ENCODE results near the gene MBOAT1.

Gene MBOAT1

DNA sequence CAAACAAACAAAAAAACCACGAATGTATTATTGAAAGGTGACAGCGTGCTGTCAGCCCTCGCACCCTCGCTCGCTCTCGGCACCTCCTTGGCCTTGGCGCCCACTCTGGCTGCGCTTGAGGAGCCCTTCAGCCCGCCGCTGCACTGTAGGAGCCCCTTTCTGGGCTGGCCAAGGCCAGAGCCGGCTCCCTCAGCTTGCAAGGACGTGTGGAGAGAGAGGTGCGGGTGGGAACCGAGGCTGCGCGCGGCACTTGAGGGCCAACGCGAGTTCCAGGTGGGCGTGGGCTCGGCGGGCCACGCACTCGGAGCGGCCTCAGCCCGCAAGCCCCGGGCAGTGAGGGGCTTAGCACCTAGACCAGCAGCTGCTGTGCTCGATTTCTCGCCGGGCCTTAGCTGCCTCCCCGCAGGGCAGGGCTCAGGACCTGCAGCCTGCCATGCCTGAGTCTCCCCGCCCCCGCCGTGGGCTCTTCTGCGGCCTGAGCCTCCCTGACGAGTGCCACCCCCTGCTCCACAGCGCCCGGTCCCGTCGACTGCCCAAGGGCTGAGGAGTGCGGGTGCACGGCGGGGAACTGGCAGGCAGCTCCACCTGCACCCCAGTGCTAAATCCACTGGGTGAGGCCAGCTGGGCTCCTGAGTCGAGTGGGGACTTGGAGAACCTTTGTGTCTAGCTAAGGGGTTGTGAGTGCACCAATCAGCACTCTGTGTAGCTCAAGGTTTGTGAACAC is 20.9 kb upstream of the MBOAT1 start:
- no peak for ATAC-seq

DNA sequence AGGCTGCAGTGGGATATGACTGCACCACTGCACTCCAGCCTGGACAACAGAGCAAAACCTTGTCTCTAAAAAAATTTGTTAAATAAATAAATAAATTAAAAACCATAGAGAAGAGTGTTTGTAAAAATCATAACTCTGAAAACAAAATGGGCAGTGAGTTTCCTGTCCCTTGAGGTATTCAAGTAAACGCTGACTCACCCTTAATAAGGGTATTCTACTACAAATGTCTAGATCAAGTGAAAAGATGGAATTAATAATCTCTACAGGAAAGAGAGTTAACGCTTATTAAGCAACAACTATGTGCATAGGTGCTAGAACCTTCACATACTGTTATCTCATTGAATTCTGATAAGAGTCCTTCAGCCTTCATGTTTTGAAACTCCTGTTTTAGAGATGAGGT is 19.9 kb upstream of the MBOAT1 start:
- no peak for ATAC-seq

DNA sequence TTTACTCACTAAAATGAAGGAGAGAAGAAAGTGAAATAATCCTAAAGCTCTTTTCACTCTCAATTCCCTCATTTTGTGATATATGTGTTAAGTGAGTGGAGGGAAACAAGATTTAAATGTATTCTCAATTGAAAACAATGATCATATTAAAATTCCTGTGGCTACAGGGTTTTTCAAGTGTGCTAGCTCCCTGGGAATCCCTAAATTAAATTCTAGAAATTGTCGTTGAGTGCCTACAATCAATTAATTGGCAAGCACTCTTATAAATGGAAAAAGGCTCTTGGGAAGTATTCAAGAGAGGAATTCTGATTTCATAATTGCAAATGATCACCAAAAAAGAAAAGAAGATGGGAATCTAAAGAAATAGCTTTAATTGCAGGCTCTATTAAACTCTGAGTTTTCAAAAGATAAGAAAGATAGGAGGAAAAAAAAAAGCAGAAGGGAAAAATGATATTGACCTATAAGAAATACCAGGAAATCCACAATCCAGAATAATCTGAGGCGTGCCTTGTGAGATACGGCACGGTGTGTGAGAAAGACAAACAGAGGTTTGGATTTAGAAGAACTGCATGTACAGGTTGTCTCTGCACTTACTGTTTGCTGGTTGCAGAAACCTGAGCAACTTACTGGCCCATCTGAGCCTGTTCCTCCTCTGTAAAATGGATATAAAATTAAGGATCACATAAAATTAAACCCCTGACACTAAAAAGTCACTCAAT is 18.3 kb upstream of the MBOAT1 start:
- ATAC-seq = no peak

DNA sequence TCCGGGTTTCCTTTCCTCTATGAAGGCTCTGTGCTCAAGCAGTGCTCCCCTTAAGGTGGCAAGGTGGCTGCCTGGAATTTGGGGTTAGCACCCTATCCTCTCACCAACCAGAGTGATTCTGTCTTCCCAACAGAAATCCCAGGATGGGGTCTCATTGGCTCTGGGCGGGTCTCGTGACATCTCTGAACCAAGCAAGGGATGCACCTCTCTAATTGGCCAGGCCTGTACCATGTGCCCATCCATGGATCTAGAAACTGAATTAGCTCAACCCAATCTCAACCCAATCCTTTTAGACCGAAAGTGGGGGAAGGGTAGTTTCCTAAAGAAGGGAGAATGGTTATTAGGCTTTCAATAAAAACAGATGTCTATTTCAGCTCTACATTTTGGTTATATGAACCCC is 17.6 kb upstream of the MBOAT1 start:
- no peak for ATAC-seq

DNA sequence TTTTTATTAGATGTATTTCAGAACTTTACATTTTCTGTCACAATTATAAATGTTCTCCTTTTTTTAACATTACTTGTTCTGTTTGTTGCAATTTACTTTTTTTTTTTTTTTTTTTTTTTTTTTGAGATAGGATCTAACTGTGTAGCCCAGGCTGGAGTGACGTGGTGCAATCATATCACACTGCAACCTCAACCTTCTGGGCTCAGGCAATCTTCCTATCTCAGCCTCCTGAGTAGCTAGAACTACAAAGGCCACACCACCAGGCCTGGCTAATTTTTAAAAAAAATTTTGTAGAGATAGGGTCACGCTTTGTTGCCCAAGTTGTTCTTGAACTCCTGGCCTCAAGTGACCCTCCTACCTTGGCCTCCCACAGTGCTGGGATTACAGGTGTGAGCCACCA is 15.1 kb upstream of the MBOAT1 start:
- no peak for ATAC-seq

DNA sequence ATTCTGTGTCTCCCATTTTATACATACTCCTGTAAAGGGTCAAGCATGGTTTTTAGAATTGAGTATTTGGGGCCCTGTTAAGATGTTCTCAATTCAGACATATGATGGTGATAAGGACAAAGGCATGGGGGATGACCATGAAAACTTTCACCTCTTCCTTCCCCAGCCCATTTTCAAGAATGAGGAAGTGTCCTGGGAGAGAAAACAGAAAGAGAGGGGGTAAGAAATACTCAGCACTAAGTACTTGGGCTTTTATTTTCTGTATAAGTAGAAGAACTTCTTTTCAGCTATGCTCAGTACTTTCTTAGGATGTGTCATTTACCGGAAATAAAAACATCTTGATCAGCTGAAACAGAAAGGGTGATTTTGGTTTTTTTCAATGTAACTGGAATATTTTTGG is 10.9 kb upstream of the MBOAT1 start:
- no peak for ATAC-seq

DNA sequence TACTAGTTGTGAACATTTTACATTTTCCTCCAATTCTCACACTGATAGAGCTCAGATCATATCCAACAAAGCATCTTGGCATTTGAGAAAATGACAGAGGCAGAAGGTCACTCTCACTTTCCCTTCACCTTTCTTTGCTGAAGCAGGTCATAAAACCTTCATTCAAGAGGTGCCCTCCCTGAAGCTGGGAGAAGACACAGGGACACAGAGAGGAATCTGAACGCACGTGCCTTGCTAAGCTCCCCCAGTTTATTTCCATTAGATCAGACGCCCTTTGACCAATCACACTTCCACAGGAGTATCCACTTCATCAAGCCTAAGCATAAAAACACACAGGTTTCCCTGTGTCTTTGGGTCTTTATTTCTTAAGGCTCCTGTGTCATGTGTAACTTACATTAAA is 9.2 kb upstream of the MBOAT1 start:
- ATAC-seq = no peak

DNA sequence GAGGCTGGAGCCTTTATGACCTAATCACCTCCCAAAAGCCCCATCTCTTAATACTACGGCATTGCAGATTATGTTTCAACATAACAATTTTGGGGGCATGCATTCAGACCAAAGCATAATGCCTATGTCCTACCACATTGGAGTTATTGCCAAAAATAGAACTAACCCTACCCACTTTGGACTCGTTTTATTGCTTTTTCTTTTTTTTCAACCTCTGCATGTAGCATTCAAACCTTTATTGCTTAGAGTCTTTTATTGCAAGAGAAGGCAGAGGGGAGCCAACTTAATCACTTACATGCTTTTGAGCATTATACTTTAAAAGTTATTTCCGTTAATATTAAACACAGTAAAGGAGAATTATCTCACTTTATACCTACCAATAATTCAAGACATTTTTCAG is 8.1 kb upstream of the MBOAT1 start:
- ATAC-seq = no peak

DNA sequence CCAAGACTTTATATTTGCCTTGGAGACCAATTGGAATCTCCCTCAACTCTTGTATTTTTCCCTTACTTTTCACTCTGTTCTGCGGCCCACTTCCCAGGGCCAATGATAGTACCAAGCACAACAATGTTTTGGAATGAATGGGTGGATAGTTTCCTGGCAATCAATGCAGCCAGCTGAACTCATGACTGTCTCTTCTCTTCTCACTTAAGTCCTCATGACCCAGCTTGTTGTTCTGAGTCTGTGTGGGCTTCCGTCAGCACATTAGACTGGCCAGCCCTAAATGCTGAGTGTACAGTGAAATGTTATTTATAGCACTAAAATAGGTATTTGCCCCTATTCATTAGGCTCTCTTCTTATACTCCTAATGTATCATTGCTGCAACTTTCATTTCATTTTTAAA is 5.6 kb upstream of the MBOAT1 start:
- ATAC-seq = no peak

DNA sequence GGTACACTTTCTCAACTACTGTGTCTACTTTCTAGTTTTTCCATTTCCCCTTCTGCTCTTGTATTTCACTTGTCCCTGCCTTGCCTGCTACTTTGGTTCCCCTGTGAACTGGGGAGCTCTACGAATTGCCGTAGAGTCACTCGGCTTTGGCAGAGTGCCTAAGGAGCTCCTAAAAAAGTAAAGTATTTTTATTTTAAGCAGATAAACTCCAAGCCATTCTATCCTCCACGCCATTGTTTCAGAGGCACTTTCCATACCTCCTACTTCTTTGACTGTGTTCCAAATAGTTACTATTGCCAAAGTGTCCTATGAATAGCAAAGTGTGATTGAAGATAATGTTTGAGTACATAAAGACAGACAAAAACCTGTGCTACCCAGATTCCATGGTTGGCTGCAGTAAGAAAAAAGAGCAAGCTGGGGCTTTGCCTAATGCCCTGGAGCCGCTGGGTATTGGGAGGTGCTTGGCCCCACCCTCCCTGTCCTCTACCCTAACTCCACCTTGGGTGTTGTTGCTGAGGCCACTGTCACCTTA is 5.1 kb upstream of the MBOAT1 start:
- ATAC-seq = no peak

DNA sequence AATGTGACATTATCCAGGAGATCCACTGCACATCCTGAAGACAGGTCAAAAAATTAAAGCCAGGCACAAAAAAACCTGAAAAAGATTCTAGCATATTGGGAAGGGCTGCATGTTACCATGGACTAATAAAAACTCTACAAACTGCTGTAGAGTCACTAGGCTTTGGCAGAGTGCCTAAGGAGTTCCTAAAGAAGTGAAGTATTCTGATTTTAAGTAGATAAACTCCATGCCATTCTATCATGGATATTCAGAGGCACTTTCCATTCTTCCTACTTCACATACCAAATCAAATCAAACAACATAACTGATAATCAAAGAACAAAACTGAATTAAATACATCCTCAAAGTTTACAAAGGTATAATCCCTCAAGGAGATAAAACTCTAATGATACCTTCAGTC is 3.0 kb upstream of the MBOAT1 start:
- no peak for ATAC-seq

DNA sequence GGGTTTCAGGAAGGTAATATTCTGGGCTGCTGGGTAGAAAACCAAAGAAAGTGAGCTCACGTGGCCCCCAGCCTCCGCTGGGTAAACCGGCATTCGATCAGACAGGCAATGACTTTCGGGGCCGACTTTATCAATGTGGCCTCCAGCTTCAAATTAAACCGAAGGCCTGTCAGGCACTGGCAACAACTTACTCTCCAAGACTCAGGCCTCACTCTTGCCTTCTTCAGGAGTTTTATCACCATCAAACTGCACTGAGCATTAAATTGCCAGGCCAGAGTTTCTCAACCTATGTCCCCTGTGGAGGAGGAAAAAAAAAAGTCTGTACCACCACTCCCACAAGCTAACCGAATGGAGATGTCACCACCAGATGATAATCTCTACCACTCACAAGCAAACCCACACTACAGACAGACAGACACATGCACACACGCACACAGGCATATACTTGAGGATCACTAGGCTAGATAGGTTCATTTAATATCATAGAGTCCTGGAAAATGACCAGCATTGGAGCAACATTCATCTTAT is 1.1 kb upstream of the MBOAT1 start:
- no peak for ATAC-seq

DNA sequence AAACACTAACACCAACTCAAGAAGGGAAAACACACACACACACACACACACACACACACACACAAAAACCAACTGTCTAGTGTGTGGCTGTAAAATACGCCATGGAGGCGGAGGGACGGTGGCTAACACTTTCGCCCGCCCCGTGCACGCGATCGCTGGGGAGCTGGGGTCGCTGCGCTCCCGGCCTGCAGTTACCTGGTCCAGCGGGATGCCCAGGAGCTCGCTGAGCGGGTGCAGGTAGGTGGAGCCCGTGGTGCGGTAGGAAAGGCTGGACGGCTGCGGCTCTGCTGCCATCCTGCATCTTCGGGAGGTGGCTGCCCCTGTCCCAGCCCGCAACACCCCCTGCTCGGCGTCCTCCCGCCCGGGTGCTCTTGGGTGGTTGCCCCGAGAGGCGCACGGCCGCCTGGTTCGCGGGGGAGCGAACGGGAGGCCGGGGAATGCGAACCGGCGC is 303 bp downstream of the MBOAT1 start:
- peak; percentile 22 to 23 for ATAC-seq

DNA sequence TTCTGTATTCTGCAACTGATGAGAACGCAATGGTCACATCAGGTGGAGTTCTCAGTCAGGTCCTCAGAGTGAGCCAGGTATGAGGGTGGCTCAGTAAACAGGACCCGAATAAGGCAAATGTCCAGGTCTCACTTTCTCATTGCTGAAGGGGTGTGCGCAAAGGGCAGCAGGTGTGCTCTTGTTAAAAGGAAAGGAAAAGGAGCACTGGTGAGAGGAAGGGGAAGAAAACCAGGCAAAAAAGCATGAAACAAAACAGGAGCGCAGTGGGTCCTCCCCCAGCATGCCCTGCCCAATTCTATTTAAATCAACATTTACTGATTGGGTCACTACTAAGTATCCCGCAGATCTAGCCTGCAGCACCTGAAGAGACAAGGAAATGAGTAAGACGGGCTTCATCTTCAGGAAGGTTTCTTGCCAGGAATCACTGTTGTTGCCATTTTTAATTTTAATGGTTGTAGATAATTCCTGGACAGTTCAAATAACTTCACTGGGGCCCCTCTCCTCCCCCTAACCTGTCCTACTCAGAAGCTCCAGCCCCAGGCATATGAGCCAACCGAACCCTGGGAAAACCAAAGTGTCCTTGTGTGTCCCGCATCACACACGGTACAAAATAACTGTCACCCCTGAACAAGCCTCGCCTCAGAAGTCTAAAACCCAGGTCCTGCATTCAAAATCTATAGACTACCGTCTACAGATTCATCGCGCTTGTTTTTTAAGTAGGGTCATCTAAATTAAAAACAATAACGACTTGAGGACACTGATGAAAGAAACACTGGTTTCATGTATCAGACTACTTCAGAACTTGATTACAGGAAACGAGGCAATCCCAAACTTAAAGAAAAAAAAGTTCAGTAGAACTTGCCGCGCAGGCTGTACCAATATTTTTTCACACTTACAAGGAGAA is 980 bp downstream of the MBOAT1 start:
- ATAC-seq = no peak

DNA sequence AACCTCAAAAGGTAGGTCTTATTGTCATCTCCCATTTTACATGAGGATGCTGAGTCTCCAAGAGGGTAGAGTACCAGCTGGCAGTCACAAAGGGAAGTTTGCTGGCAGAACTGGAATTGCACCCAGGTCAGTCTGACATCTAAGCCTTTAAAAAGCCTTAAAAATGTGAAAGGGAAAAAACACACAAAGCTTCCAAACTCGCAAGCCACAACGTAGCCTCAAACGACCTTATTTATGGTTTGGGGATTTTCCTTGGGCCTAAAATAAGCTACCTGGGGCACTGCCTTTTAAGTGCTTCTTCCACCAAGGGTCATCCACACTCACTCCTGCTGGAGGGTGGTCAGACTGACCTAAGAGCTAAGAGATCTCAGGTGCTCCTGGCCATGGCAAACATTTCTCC is 2.1 kb downstream of the MBOAT1 start:
- no peak for ATAC-seq

DNA sequence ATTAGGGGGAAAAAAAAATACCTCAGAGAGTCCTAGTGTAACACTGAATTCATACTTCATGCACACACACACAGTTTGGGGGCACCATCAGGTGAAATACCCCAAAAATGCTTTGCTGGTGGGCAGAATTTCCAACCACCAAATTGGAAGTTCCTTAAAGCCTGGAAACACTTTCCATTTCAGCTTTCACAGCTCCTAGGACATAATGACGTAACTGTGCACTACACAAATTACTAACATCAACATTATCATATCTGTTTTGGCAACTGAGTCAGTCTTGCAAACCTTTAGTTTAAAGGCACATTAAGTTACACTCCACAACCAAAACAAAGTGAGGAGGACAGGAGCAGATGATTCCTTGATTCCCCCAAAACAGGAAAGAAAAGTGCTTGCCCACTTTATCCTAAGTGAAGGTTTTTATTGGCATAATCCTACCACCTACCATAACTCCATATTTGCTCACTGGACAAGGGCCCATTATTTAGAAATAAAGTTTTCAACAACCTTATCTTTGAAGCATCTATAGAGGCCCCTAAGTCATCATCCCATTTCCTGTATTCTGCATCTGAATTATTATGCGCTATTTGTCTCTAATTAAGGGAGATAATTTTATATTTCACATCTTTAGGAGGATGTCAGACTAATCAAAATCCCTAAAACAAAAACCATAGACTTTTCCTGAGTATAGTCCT is 3.4 kb downstream of the MBOAT1 start:
- ATAC-seq = no peak

DNA sequence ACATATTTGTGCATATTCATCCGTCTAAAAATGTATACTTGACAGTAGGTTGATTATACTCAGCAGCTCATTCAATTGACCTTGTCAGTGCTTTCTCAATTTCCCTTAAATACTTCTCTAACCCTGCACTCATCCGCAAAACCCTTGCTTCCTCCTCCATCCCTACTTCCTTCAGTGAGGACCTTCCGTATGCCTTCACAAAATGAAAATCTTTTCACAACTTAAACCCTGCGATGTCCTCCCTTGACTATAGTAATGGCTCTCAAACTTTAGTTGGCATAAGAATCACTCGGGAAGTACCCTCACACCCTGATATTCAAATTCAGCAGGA is 5.2 kb downstream of the MBOAT1 start:
- ATAC-seq = no peak

DNA sequence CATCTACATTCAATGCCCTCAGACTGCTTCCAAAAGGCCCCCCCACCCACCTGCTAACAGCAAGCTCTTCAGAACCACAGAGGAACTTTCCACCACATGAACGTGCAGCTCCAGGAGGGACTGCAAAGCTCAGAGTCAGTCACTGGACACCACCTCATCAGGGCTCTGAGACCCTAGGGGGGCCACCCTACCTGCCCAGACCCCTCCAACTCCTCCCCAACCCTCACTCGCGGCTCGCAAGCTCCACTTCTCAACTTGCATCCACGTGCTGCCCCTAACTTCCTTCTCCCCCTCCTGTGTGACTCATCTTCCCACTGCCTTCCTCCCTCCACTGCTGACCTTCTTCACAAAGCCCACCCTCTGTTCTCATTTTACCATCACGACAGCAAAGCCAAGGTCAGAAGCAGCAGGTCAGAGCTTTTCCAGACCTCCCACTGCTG is 6.5 kb downstream of the MBOAT1 start:
- ATAC-seq = no peak

DNA sequence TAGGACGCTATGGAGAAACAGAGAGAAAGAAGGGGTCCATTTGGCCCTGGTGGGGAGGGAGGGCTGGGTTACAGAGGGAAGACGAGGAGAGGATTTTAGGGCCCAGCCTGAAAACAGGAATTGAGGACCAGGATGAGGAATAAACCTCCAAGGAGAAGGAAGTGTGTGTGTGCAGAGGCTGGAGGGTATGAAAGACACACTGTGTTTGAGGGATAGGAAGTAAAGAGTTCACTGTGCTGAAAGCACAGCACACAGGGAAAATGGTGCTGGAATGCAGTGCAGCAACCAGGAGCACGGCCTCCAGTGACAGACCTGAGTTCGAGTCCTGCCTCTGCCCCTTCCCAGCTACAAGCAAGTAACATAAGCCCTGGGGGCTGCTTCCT is 7.8 kb downstream of the MBOAT1 start:
- ATAC-seq = no peak

DNA sequence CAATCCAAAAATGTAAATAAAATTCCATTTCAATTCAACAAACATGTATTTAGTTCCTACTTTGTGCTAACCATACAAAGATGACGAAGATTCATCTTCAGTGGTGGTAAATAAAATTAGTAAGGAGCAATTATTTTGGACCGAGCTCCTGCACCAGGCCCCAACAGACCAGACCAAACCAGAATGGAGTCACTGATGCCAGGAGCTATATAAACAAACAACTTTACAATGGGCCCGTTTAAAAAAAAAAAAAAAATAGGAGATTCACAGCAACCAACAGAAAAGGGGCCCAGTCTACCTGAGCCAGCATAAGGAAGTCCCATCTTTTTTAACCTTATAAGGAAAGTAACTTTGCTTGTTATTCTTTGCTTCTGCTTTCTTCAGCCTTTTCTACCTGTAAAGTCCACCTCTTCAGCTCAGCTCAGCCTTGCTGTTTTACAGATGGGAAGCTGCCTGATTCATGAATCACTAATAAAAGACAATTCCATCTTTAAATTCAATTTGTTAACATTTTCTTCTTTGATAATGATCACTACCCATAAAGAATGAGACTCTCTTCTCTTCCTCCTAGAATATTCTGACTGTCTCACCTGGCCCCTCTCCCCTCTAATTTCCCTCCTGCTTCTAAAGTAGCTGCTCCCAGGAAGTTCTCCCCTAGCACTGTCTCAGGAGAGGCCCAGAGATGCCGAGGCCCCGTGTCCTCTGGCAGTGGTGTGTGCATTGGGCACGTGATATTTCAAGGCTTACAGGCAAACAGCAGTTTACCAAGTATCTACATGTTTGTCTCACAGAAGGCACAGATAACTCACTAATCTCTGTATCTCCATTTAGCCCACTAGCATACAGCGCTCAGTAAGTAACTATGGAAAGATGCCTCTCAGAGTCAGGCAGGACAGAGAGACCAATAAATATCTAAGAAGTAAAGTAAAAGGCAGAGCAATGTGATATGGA is 8.4 kb downstream of the MBOAT1 start:
- ATAC-seq = no peak

DNA sequence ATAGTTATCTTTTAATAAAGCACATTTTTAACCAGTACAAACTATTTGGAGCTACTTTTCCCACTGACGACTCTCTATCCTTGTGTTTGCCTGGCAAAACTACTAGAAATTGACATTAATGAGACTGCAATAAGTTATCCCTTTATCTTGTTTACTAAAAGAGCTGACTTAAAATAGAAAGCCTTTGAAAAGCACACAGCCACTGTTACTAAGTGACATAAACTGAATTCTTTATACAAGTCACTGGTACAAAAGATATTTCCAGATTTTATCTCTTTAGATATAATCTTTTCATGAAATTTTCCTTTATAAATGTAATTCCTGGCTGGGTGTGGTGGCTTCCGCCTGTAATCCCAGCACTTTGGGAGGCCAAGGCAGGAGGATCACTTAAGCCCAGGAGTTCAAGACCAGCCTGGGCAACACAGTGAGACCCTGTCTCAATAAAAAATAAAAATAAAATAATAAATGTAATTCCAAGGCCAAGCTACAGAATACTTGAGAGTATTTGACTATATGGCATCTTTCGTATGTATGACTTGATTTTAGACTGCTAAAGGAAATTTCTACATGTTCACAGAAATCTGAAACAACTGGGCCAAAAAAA is 9.5 kb downstream of the MBOAT1 start:
- ATAC-seq = no peak
